ENCODE results near the gene DNM3.
A peak's percentile ranks its signal among the peaks of the same experiment; 100 is the strongest.
"Not testable (repeated sequence)": the region's sequence is repeated elsewhere in the genome, so short reads cannot be mapped to it uniquely, and the experiment has no call there.

The DNM3 gene

GRCh38 chr1:171841050-171841910 lies at the start of gene DNM3:
Gene DNM3, plus strand, starts transcription at chr1:171841498. Its CDS starts 159 bp downstream, at chr1:171841657.
- peak; percentile 90 for DNase-seq

DNA sequence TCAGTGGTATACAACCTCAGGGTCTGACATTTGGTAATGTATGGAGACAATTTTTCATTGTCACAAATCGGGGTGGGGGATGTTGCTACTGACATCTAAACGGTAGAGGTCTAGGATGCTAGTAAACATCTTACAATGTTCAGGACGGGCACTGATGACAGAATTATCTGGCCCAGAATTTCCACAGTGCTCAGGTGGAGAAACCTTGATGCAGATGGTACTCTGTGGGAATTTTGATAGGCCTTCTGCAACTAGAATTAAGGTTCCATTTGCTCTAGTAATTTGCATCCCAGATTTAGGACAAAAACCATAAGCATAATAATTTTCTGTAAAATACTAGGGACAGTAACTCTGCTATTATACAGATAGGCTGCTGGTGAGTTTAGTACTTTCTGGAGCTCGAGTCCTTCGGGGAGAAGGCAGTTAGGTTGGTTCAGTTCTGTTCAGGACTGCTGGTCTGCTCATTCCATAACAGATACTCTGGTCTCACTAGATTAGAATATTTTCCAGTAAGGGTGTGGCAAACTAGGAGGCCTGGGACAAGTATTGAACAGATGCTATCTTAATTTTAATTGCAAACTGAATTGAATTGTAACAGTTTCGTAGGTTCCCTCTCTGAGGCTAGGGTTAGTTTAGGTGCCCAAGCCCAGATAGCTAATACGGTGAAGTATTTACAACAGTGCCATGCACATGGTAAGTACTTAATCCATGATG lies 48.5 kb upstream of the DNM3 start:
- no peak for DNase-seq

- no peak for DNase-seq
Observed at GRCh38 chr1:171793636-171794035, 47.7 kb upstream of the DNM3 start.

DNA sequence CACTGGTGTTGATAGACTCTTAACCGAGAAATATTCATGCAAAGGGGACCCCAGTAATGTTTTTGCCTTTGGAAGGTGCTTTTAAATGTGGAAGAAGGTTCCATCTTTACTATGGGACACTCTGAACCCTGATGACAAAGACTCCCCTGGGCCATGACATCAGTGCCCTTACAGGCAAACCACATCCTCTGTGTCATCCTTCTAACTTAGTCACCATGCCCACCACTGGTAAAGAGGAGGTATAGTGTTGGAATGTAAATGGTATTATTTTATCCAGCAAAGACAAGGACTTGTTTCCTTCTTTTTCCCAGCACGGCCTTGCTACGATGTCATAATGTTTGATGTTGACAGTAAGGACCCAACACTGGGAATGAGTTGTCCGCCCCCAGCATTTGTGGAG lies 47.2 kb upstream of the DNM3 start:
- DNase-seq = peak; percentile 66

DNA sequence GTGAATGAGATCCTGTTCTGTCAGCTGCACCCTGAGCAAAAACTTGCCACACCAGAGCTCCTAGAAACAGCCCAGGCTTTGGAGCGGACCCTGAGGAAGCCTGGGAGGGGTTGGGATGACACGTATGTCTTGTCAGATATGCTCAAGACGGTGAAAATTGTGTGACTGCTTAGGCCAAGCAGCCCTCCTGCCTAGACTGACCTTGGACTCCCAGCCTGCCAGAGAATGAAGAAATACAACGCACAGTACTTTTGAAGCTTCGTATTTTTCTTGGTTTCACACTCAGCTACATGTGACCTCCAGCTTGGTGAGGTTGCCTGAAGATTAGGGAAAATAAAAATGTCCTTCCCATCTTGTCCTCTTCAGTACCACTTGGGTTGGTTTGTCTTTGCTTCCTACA lies 44.7 kb upstream of the DNM3 start:
- DNase-seq = no peak

DNA sequence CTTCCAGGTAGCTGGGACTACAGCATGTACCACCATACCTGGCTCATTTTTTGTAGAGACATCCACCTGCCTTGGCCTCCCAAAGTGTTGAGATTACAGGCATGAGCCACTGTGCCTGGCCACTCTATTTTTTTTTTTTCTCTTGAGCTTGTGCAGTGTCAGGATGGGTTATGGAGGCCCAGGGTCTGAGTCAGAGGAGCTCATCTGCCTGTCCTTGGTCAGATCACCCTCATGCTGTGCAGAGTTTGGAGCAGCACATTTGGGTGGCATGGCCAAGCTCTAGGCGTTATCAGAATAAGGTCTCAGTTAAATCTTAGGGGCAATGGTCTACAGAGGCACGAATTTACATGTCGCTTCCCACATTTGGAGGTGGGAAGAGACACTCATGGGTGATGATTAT lies 43.0 kb upstream of the DNM3 start:
- DNase-seq = no peak

DNA sequence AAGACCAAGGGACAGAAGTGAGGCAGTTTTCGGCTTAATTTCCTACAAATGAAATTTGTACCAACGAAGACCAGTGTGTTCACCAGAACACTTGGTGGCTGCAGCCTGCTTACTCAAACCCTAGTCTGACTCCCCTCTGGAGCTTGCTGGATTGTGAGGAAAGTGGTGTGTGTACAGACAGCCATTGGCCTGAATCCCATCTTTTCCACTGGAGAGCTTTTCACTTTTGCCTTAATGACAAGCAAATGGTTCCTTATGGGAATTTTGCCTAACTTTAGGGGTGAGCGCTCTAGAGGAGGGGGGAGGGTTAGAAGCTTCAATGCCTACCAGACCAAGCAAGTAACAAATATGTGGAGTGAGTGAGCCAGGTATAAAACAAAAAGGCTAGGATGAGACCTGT lies 42.5 kb upstream of the DNM3 start:
- DNase-seq = no peak

DNA sequence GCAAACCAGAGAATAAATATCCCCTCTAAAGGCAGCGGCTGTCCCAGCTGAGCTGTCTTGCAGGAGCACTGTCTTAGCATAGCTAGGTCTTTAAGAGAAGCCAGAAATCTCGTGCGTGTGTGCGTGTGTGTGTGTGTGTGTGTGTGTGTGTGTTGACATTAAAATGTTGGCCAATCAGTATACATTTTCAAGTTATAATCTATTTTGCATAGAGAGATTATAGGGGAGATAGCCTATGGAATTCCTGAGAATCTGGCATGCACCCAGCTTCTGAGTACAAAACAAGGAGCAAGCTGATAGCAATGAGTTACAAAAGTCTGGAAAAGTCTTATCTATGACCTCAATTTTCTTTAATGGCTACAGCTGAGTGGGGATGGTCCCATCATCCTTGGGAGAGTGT lies 42.1 kb upstream of the DNM3 start:
- no peak for DNase-seq

GRCh38 chr1:171799698-171800097 lies 41.6 kb upstream of the DNM3 start:
- not testable (repeated sequence) for DNase-seq

GRCh38 chr1:171800342-171800741 lies 41.0 kb upstream of the DNM3 start:
- DNase-seq = no peak

- DNase-seq = no peak
Observed at GRCh38 chr1:171800851-171801250, 40.4 kb upstream of the DNM3 start.

- peak; percentile 60 for DNase-seq
Observed at GRCh38 chr1:171801487-171801891, 39.8 kb upstream of the DNM3 start.

DNA sequence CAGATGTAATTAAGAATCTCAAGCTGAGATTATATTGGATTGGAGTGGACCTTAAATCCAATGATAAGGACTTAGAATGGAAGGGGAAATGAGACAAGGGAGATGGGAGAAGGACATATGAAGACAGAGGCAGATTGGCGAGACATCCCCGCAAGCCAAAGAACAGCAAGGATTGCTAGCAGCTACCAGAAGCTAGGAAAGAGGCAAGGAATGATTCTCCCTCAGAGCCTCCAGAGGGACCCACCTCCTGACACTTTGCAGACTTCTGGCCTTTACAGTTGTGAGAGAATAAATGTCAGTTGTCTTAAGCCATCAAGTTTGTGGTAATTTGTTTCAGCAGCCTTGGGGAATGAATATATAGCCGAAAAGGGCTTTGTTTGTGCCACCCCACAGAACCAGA lies 39.1 kb upstream of the DNM3 start:
- DNase-seq = no peak

DNA sequence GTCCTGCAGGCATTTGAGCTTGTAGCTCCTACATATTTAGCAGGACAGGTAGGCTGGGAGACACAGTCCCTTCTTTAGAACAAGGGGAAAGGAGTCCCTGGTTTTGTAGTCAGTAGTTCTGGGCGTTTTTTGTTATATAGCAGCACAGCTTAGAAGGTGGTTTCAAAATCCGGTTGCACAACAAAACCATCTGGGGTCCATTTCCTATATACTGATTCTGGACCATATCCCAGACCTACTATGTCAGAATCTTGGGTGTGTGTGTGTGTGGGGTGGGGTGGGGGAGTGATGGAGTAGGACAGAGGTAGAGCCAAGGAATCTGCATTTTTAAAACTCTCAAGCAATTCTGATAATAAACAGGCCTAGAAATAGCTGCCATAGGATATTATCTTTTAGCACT lies 38.3 kb upstream of the DNM3 start:
- DNase-seq = no peak

DNA sequence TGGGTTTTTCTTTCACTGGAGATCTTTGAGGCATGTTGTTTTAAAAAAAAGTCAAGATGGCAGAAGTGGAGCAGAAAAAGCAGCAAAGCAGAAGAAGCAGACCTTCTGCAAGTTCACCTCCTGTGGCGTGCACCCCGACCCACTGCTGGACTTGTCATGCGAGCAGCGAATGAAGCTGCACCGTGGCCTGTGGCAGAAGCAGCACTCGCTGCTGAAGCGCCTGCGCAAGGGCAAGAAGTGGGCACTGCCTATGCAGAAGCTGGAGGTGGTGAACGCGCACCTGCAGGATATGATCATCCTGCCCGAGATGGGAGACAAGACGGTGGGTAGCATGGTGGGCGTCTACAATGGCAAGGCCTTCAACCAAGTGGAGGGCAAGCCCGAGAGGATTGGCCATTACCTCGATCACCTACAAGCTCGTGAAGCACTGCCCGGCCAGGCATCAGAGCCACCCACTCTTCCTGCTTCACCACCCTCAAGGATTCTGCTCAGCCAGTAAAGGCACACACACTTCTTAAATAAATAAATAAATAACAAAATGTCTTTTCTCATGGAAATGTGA lies 37.8 kb upstream of the DNM3 start:
- no peak for DNase-seq

DNA sequence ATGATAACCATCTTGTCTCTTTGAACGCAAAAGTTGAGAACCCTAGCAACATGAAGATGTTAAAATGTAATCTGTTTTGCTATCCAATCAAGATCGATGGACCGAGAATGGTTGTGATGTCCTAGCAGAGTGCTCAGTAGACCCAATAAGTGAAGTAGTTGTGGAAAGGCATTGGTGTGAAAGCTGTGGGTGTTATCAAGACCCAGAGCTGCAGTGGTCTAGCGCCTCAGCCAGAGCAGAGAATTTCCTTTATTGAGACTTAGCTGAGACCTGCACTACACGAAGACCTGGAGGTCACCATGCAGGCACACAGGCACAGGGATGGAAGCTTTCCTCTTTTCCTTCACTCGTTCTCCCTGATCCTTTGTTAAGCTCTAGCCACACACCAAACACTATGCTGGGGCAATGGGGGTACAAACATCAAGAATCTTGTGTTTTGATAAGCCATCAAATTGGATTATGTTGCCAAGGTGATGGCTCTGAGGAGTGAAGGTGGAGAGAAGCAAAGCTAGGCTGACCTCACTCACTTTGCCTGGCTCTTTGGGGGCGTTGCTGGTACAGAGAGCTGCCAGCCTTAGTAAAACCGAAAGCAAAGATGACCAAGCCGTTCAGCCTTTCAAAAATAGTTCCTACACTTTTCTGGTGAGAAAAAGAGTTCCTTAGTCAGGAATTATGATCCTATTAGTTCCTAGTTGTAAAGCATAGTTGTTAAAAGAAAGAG lies 35.7 kb upstream of the DNM3 start:
- peak; percentile 62 for DNase-seq

GRCh38 chr1:171807556-171807955 lies 33.7 kb upstream of the DNM3 start:
- DNase-seq = no peak

- DNase-seq = no peak
Observed at GRCh38 chr1:171809834-171810233, 31.5 kb upstream of the DNM3 start.

- DNase-seq = no peak
Observed at GRCh38 chr1:171811672-171812071, 29.6 kb upstream of the DNM3 start.

DNA sequence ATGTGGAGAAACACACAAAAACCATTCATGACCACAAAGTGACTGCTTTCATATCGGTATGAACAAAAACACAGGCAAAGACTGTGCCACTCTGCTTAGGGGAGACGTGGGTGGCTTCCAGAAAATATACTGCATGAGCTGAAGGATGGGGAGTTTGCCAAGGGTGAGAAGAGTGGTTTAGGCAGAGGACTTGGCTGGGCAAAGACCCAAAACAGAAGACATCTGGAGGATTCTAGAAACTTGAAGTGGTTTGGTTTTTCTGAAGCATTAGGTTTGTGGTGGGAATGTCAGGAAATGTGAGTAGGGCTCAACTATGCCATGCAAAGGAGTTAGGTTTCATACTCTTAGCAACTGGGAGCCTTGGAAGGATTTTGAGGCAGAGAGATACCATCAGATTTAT lies 26.6 kb upstream of the DNM3 start:
- no peak for DNase-seq

- DNase-seq = no peak
Observed at GRCh38 chr1:171816300-171816901, 24.9 kb upstream of the DNM3 start.

DNA sequence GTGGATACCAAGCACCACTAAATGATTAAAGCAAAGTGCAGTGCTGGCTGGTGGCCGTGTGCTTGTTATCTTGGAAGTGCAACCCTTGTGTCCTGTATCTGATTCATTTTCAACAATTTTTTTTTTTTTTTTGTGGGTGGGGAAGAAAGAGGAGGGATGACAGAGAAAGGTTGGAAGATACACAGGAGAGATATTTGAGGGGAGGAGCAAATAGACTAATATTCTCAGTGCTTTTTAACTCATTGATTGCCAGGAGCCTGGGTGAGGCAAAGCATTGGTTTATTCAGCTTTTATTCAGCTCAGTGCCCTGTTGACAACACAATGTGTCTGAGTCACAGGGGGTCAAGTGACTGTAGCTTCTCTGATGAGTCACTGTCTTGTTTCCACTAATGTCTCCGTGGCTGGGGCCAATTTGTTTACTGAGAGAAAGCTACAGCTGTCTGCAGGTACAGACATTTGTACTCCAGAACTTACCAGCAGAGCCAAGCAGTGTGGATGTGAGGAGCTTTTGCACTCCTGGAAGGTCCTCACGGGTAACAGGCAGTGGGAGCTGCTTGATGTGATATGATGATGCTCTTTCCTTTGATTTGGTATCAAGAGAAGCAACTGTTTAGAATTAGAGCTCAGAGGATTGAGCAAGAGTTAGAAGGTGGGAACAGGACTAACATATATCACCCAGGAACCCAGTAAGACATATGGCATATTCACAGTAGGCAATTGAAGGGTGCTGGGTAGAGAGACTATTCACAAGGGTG lies 23.6 kb upstream of the DNM3 start:
- DNase-seq = peak; percentile 84
